Neural cell (in vitro differentiated cells): ENCODE data around the gene BFSP2. TPM values are rescaled to one million over a fixed set of nuclear protein-coding genes. Genes with fewer than 3 reads are reported as not detected.

Experiments used
- H2AFZ ChIP-seq: fragments of 200-600, 300-800 bp; sonication (generic), shearing (Covaris generic); 2 replicates; pipeline ENCODE4 v1.6.0; 2014; ENCODE audit warnings: low read depth, mild to moderate bottlenecking, antibody characterized with exemption, low read length, moderate library complexity
- H3F3A ChIP-seq: fragments of 200-600 bp; shearing (Covaris generic); 2 replicates; pipeline ENCODE4 v1.6.1; 2016; ENCODE audit warnings: mild to moderate bottlenecking, moderate library complexity, mixed read lengths, antibody characterized with exemption, low read length; ENCODE audit not compliant: insufficient read depth, poor library complexity, severe bottlenecking
- H3K27ac ChIP-seq: fragments of 200-600, 300-800 bp; sonication (generic), shearing (Covaris generic); 2 replicates; pipeline ENCODE4 v1.5.1; 2014; ENCODE audit warnings: mild to moderate bottlenecking, low read length, moderate library complexity
- H3K27me3 ChIP-seq: fragments of 300-800, 200-600 bp; sonication (generic), shearing (Covaris generic); 2 replicates; pipeline ENCODE4 v1.6.0; 2014; ENCODE audit warnings: mild to moderate bottlenecking, low read depth, low read length, moderate library complexity; ENCODE audit not compliant: insufficient read depth
- H3K36me3 ChIP-seq: fragments of 300-800, 200-600 bp; sonication (generic), shearing (Covaris generic); 2 replicates; pipeline ENCODE4 v1.5.1; 2014; ENCODE audit warnings: mild to moderate bottlenecking, antibody characterized with exemption, low read length, moderate library complexity; ENCODE audit not compliant: insufficient read depth
- H3K4me2 ChIP-seq: fragments of 300-800, 200-600 bp; sonication (generic), shearing (Covaris generic); 2 replicates; pipeline ENCODE4 v1.6.0; 2014; ENCODE audit warnings: mild to moderate bottlenecking, low read length
- H3K4me3 ChIP-seq: fragments of 300-800, 200-600 bp; sonication (generic), shearing (Covaris generic); 2 replicates; pipeline ENCODE4 v1.5.1; 2014; ENCODE audit warnings: mild to moderate bottlenecking, low read length, moderate library complexity
- H3K79me2 ChIP-seq: fragments of 200-600 bp; shearing (Covaris generic); replicated peaks from 2 replicates; pipeline ENCODE4 v1.6.0; 2014; ENCODE audit warnings: mild to moderate bottlenecking, low read length, moderate library complexity; ENCODE audit not compliant: insufficient read depth
- H3K9ac ChIP-seq: fragments of 300-800, 200-600 bp; sonication (generic), shearing (Covaris generic); 2 replicates; pipeline ENCODE4 v1.6.1; 2016; ENCODE audit warnings: mild to moderate bottlenecking, low read length, mixed read lengths
- H3K9me2 ChIP-seq: fragments of 200-600 bp; shearing (Covaris generic); 2 replicates; pipeline ENCODE4 v1.6.1; 2016; ENCODE audit warnings: mild to moderate bottlenecking, low read length, mixed read lengths; ENCODE audit not compliant: insufficient read depth
- H3K9me3 ChIP-seq: fragments of 200-600, 300-800 bp; sonication (generic), shearing (Covaris generic); 2 replicates; pipeline ENCODE4 v1.6.1; 2016; ENCODE audit warnings: mild to moderate bottlenecking, mixed run types, low read length, moderate library complexity, mixed read lengths
- H4K20me1 ChIP-seq: fragments of 200-600 bp; shearing (Covaris generic); 2 replicates; pipeline ENCODE4 v1.6.1; 2016; ENCODE audit warnings: mild to moderate bottlenecking, mixed run types; ENCODE audit not compliant: insufficient read depth
- EP300 ChIP-seq: fragments of 450-650 bp; conservative IDR thresholded peaks from 2 replicates; pipeline ENCODE4 v1.6.1; 2014; ENCODE audit warnings: antibody characterized with exemption, mild to moderate bottlenecking, moderate library complexity; ENCODE audit not compliant: poor library complexity, severe bottlenecking
- EZH2 ChIP-seq: fragments of 200-600, 300-800 bp; shearing (Covaris generic), sonication (generic); IDR thresholded peaks from 2 replicates; pipeline ENCODE4 v1.6.1; 2014; ENCODE audit warnings: antibody characterized with exemption, low read length, borderline replicate concordance, mild to moderate bottlenecking; ENCODE audit not compliant: insufficient read depth, poor library complexity, severe bottlenecking
- MXI1 ChIP-seq: fragments of 450-650 bp; conservative IDR thresholded peaks from 2 replicates; pipeline ENCODE4 v1.6.1; 2014; ENCODE audit warnings: antibody characterized with exemption, mild to moderate bottlenecking; ENCODE audit not compliant: poor library complexity, severe bottlenecking
- POLR2AphosphoS5 ChIP-seq: IDR thresholded peaks from 2 replicates; pipeline ENCODE4 v1.6.1; 2012
- RAD21 ChIP-seq: fragments of 450-650 bp; conservative IDR thresholded peaks from 2 replicates; pipeline ENCODE4 v1.6.1; 2014; ENCODE audit warnings: antibody characterized with exemption, mild to moderate bottlenecking, moderate library complexity
- SMC3 ChIP-seq: fragments of 450-650 bp; conservative IDR thresholded peaks from 2 replicates; pipeline ENCODE4 v1.6.1; 2014; ENCODE audit warnings: antibody characterized with exemption, mild to moderate bottlenecking, moderate library complexity; ENCODE audit not compliant: poor library complexity
- TAF1 ChIP-seq: IDR thresholded peaks from 2 replicates; pipeline ENCODE4 v1.6.1; 2012; ENCODE audit warnings: low read depth
- polyA plus RNA-seq: library from polyadenylated mRNA; depleted of rRNA; stranded (reverse); fragments of >200 nt; gene quantifications from 2 replicates; pipeline ENCODE4 v1.2.3, GENCODE V29; 2014
- TF ChIP-seq, protein P1 (sequence below): IDR thresholded peaks from 2 replicates; pipeline ENCODE4 v1.6.1; 2012; ENCODE audit warnings: borderline replicate concordance
- TF ChIP-seq, protein P2 (sequence below): fragments of 450-650 bp; IDR thresholded peaks from 2 replicates; pipeline ENCODE4 v1.5.1; 2014; ENCODE audit warnings: antibody characterized with exemption, mild to moderate bottlenecking, moderate library complexity; ENCODE audit not compliant: poor library complexity, severe bottlenecking

The BFSP2 gene
- polyA plus RNA-seq, 1 donor from 2014 or later: not detected

DNA sequence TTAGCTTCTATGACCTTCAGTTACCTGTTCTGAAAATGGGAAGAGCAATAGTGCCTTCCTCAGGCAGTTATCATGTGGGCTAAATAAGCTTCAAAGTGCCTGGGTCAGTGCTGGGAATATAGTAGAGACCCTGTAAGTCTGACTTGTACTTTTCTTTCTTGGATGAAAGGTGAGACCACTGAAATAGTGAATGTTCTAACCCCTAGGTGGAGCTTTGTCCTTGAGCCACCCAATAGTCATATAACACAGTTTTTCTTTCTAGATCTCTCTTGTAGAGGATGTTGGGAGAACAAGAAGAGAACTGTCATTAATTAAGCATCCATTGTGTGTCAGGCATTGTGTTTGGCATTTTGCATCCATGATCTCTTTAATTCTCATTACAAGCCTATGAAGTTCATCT lies 13.0 kb upstream of the BFSP2 start:
- Histone ChIP-seq H3K9me3 (no peaks in the 10 kb centered on the region), H3K9me2 (no peaks in the 10 kb centered on the region), H2AFZ (no peak overlapping the region), H3K27ac (no peak overlapping the region), H3F3A (no peaks in the 10 kb centered on the region), H3K27me3 (no peaks in the 10 kb centered on the region), H3K4me3 (no peak overlapping the region), H3K9ac (no peak overlapping the region), H4K20me1 (no peaks in the 10 kb centered on the region), H3K36me3 (no peaks in the 10 kb centered on the region), H3K4me2 (no peak overlapping the region), H3K79me2 (no peaks in the 10 kb centered on the region)
- TF ChIP-seq EP300 (no peak), RAD21 (no peak), TAF1 (no peak), MXI1 (no peak), POLR2AphosphoS5 (no peak)
- TF ChIP-seq, protein P1, sequence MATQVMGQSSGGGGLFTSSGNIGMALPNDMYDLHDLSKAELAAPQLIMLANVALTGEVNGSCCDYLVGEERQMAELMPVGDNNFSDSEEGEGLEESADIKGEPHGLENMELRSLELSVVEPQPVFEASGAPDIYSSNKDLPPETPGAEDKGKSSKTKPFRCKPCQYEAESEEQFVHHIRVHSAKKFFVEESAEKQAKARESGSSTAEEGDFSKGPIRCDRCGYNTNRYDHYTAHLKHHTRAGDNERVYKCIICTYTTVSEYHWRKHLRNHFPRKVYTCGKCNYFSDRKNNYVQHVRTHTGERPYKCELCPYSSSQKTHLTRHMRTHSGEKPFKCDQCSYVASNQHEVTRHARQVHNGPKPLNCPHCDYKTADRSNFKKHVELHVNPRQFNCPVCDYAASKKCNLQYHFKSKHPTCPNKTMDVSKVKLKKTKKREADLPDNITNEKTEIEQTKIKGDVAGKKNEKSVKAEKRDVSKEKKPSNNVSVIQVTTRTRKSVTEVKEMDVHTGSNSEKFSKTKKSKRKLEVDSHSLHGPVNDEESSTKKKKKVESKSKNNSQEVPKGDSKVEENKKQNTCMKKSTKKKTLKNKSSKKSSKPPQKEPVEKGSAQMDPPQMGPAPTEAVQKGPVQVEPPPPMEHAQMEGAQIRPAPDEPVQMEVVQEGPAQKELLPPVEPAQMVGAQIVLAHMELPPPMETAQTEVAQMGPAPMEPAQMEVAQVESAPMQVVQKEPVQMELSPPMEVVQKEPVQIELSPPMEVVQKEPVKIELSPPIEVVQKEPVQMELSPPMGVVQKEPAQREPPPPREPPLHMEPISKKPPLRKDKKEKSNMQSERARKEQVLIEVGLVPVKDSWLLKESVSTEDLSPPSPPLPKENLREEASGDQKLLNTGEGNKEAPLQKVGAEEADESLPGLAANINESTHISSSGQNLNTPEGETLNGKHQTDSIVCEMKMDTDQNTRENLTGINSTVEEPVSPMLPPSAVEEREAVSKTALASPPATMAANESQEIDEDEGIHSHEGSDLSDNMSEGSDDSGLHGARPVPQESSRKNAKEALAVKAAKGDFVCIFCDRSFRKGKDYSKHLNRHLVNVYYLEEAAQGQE: no peak

DNA sequence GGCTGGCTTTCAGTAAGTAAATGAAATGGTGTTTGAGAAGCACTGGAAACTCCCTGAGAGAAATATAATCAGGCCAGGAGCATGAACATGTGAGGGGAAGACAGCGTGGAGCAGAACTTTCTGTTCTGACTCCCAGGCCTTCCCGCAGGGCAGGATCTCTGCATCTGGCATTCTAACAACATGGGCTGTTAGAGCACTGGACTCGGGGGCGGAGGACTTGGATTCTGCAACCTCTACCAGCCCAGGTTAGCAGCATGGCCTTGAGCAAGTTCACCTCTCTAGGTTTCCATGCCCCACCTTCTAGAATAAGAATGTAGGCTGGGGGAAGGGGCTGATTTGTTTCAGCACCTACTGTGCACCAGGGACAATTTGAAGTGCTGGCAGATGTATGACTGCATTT lies 12.5 kb upstream of the BFSP2 start:
- no peaks in the 10 kb centered on the region for H3F3A ChIP-seq
- H3K9me3 ChIP-seq: no peaks in the 10 kb centered on the region
- H3K4me2 ChIP-seq: no peak overlapping the region
- no peaks in the 10 kb centered on the region for H3K79me2 ChIP-seq
- no peaks in the 10 kb centered on the region for H3K27me3 ChIP-seq
- no peaks in the 10 kb centered on the region for H3K9me2 ChIP-seq
- H3K9ac ChIP-seq: no peak overlapping the region
- H3K36me3 ChIP-seq: no peaks in the 10 kb centered on the region
- H4K20me1 ChIP-seq: no peaks in the 10 kb centered on the region
- no peak overlapping the region for H3K4me3 ChIP-seq
- no peak overlapping the region for H3K27ac ChIP-seq
- no peak for TF ChIP-seq EP300
- TF ChIP-seq, protein P2, sequence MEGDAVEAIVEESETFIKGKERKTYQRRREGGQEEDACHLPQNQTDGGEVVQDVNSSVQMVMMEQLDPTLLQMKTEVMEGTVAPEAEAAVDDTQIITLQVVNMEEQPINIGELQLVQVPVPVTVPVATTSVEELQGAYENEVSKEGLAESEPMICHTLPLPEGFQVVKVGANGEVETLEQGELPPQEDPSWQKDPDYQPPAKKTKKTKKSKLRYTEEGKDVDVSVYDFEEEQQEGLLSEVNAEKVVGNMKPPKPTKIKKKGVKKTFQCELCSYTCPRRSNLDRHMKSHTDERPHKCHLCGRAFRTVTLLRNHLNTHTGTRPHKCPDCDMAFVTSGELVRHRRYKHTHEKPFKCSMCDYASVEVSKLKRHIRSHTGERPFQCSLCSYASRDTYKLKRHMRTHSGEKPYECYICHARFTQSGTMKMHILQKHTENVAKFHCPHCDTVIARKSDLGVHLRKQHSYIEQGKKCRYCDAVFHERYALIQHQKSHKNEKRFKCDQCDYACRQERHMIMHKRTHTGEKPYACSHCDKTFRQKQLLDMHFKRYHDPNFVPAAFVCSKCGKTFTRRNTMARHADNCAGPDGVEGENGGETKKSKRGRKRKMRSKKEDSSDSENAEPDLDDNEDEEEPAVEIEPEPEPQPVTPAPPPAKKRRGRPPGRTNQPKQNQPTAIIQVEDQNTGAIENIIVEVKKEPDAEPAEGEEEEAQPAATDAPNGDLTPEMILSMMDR: no peak
- no peak for TF ChIP-seq POLR2AphosphoS5
- no peak for TF ChIP-seq EZH2
- no peak overlapping the region for H2AFZ ChIP-seq

DNA sequence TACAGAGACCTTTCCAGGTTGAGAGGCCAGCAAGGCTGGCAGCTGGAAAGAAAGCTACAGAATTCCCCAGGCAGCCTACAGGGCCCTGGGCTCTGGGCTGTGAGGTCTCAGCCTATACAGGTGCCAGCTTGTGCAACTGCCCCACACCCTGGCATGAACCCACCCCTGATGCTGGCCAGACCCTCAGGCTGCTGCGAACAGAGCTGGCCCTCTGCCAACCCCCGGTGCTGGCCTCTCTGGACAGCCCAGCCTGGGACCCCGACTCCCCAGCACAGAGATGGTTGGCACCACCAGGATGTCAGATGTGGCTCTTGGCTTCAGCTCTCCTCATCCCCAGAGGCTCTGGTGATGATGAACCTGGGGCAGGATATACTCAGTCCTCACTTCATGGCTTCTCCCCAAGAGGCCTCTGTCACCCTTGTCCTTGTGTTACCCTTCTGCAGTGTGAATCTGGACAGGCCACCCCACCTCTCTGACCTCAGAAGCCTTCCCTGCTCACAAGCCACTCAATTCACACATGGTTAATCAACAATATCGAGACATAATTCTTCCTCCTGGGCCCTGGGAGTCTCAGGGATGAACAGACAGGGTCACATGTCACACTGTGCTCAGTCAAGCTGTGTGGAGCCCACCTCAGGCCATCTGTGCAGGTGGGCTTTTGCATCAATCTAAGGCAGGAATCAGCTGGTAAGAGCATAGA lies 11.0 kb upstream of the BFSP2 start:
- H3K9me2 ChIP-seq: no peaks in the 10 kb centered on the region
- H3K4me2 ChIP-seq: no peak overlapping the region
- H4K20me1 ChIP-seq: no peaks in the 10 kb centered on the region
- H3K27ac ChIP-seq: no peak overlapping the region
- no peaks in the 10 kb centered on the region for H3F3A ChIP-seq
- TF ChIP-seq, protein P2: no peak
- TF ChIP-seq EP300 (no peak), RAD21 (no peak), SMC3 (no peak), EZH2 (no peak), TAF1 (no peak), POLR2AphosphoS5 (no peak), MXI1 (no peak)
- TF ChIP-seq, protein P1: no peak
- H3K9ac ChIP-seq: no peak overlapping the region
- H3K4me3 ChIP-seq: no peak overlapping the region
- H3K79me2 ChIP-seq: no peaks in the 10 kb centered on the region
- H3K27me3 ChIP-seq: no peaks in the 10 kb centered on the region
- no peaks in the 10 kb centered on the region for H3K36me3 ChIP-seq
- no peaks in the 10 kb centered on the region for H3K9me3 ChIP-seq
- H2AFZ ChIP-seq: no peak overlapping the region
